Tibial nerve (tissue), 3 donors: ENCODE data around the gene THSD7B.

Source experiments
- CTCF ChIP-seq, 5 experiments: fragments of 200-600 bp in 3 of 5; fragments of 450-650 bp in 2 of 5; sonication (generic) in 3 of 5; IDR thresholded peaks; one replicate each; pipeline ENCODE4 v1.5.1; 2016 to 2019; ENCODE audit warnings: antibody characterized with exemption in 5 of 5, mild to moderate bottlenecking in 3 of 5, moderate library complexity in 2 of 5
- POLR2A ChIP-seq, 2 donors: fragments of 450-650 bp; IDR thresholded peaks; one replicate each; pipeline ENCODE4 v1.6.1; 2017; ENCODE audit warnings: antibody characterized with exemption in 2 of 2, mild to moderate bottlenecking in 2 of 2, moderate library complexity in 2 of 2

GRCh38 chr2:137255990-137256389, 490.6 kb downstream of the THSD7B start:
- TF ChIP-seq CTCF (IDR thresholded peaks at IDR 0.05) (no peak), POLR2A (IDR thresholded peaks at IDR 0.05) (no peak)
